HL-60 (cell line): ENCODE results near the gene BCAS3.

ENCODE experiments used
- CTCF ChIP-seq: IDR thresholded peaks from one replicate; pipeline ENCODE4 v1.5.1; 2011; ENCODE audit warnings: low read length, control low read depth, inconsistent platforms; ENCODE audit not compliant: insufficient read depth
- POLR2AphosphoS5 ChIP-seq: IDR thresholded peaks from 2 replicates; pipeline ENCODE4 v1.6.1; 2012; ENCODE audit warnings: low read depth

GRCh38 chr17:61216066-61216465, 538.4 kb downstream of the BCAS3 start:
- TF ChIP-seq POLR2AphosphoS5 (no peak), CTCF (no peak)
